Kidney epithelial cell (primary cell): ENCODE measurements around the gene CDK19. TPM values are rescaled to one million over a fixed set of nuclear protein-coding genes. Genes with fewer than 3 reads are reported as not detected.

Source experiments
- DNase-seq: peaks from one replicate; pipeline ENCODE4 v3.0.0-alpha.2; 2010; ENCODE audit warnings: low read depth
- H3K27me3 ChIP-seq: 2 replicates; pipeline ENCODE4 v1.6.0; 2011; ENCODE audit warnings: low read length; ENCODE audit not compliant: control insufficient read depth, insufficient read depth
- H3K36me3 ChIP-seq: 2 replicates; pipeline ENCODE4 v1.5.1; 2011; ENCODE audit warnings: low read length; ENCODE audit not compliant: control insufficient read depth, insufficient read depth
- H3K4me3 ChIP-seq: 2 replicates; pipeline ENCODE4 v1.5.1; 2011; ENCODE audit warnings: low read depth, mild to moderate bottlenecking, control low read depth, low read length
- total RNA-seq: library from RNA; depleted of rRNA; stranded (reverse); fragments of >200 nt; gene quantifications from 2 replicates; pipeline ENCODE4 v1.2.3, GENCODE V29; 2015
- TF ChIP-seq, protein P1 (sequence below): IDR thresholded peaks from 2 replicates; pipeline ENCODE4 v1.5.1; 2011; ENCODE audit warnings: mild to moderate bottlenecking, moderate library complexity, low read length, control low read depth, inconsistent platforms; ENCODE audit not compliant: insufficient read depth, poor library complexity, severe bottlenecking

Gene CDK19
- total RNA-seq, 1 donor from 2014 or later: 17.6 TPM

DNA sequence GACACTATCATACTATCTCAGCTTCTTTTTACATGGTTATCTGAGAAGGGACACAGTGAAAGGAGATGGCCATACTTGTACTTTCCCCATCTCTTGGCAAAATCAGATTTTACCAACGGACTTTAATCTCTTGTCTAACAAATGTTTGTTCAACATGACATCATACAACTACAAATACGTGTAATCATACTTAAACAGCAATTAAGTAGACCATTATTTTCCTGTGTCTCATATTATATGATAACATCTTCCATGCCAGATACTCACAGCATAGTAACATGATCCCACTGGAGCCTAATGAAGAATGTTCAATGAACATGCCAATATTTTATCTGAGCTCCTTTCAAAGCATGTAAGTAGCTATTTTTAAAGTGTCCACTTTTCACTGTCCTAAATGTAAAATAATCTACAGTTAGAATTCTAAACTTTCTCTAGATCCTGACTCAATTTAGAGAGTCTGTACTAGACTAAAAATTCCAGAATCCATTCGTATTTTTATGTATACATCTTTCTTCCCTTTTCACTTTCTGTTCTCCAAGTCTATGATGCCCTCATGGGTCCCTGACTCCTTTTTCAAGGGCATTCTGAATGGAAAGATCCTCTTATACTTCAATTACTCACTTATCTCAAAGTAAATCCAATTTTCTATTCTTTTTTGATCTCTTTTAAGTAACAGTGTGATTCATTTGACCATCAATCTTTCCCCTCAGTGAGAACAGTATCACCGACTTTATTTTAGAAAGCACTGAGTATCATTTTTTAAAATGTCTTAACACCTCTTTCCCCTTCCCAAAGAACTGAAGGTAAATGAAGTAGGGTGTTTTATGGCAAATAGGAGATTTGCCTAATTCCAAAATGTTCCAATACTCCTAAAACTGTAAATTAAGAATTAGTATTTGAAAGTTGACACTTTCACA lies 133.5 kb downstream of the CDK19 start:
- no peaks in the 10 kb centered on the region for H3K27me3 ChIP-seq
- DNase-seq: no peak
- TF ChIP-seq, protein P1, sequence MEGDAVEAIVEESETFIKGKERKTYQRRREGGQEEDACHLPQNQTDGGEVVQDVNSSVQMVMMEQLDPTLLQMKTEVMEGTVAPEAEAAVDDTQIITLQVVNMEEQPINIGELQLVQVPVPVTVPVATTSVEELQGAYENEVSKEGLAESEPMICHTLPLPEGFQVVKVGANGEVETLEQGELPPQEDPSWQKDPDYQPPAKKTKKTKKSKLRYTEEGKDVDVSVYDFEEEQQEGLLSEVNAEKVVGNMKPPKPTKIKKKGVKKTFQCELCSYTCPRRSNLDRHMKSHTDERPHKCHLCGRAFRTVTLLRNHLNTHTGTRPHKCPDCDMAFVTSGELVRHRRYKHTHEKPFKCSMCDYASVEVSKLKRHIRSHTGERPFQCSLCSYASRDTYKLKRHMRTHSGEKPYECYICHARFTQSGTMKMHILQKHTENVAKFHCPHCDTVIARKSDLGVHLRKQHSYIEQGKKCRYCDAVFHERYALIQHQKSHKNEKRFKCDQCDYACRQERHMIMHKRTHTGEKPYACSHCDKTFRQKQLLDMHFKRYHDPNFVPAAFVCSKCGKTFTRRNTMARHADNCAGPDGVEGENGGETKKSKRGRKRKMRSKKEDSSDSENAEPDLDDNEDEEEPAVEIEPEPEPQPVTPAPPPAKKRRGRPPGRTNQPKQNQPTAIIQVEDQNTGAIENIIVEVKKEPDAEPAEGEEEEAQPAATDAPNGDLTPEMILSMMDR: no peak
- H3K4me3 ChIP-seq: no peak overlapping the region
- no peaks in the 10 kb centered on the region for H3K36me3 ChIP-seq

DNA sequence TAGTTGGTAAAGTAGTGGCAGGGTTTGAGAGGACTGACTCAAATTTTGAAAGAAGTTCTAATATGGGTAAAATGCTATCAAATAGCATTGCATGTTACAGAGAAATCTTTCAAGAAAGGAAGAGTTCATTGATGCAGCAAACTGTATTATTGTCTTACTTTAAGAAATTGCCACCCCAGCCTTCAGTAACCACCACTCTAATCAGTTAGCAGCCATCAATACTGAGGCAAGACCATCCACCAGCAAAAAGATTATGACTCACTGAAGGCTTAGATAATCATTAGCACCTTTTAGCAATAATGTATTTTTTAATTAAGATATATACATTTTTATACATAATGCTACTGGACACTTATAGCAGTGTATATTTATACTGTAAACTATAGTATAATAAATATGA lies 138.9 kb downstream of the CDK19 start:
- no peak overlapping the region for H3K4me3 ChIP-seq
- TF ChIP-seq, protein P1: no peak
- no peaks in the 10 kb centered on the region for H3K27me3 ChIP-seq
- DNase-seq: no peak
- H3K36me3 ChIP-seq: no peaks in the 10 kb centered on the region

DNA sequence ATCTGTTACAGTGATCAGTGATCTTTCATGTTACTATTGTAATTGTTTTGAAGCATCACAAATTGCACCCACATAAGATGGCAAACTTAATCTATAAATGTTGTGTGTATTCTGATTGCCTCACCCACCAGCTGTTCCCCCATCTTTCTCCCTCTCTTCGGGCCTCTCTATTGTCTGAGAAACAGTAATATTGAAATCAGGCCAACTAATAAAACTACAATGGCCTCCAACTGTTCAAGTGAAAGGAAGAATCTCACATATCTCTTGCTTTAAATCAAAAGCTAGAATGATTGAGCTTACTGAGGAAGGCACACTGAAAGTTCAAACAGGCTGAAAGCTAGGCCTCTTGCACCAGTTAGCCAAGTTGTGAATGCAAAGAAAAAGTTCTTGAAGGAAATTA lies 141.2 kb downstream of the CDK19 start:
- no peak overlapping the region for H3K4me3 ChIP-seq
- TF ChIP-seq, protein P1: no peak
- H3K27me3 ChIP-seq: no peaks in the 10 kb centered on the region
- no peak for DNase-seq
- no peaks in the 10 kb centered on the region for H3K36me3 ChIP-seq

DNA sequence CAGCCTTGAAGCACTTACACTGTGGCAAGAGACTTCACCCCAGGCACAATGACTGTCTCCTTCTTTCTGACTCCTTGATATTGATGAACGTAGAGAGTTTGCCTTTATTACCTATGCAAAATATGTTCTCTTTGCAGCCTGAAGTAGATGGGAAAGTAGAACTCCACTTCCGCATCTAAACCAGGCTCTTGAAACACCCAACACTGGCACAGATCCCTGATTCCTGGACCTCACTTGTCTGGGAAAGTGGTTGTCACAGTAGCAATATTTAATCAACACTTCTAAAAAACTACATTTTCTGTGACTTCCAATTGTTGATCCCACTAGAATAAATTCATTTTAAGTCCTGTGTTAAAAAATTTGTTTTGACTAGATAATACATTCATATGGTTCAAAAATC lies 143.1 kb downstream of the CDK19 start:
- no peak overlapping the region for H3K4me3 ChIP-seq
- TF ChIP-seq, protein P1: no peak
- no peak for DNase-seq
- no peaks in the 10 kb centered on the region for H3K27me3 ChIP-seq
- no peaks in the 10 kb centered on the region for H3K36me3 ChIP-seq

DNA sequence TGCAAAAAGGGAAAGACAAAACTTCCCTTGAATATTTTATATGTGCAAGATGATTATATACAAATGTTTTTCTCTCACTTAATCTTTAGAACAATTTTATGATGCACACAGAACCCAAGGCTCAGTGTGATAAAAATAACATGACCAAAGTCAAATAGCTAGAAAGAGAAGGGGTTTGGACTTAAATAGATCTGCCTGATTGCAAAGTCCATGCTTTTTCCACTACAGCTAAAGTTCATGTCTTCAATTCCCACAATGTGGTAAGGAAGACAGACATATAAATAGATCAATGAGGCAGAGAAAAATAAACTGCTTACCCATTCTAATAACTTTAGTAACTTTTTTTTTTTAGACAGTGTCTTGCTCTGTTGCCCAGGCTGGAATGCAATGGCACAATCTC lies 143.8 kb downstream of the CDK19 start:
- Histone ChIP-seq H3K27me3 (no peaks in the 10 kb centered on the region), H3K4me3 (no peak overlapping the region), H3K36me3 (no peaks in the 10 kb centered on the region)
- DNase-seq: no peak
- TF ChIP-seq, protein P1: no peak
